ENCODE results near the gene YIPF7.

- TF ChIP-seq, protein P1, sequence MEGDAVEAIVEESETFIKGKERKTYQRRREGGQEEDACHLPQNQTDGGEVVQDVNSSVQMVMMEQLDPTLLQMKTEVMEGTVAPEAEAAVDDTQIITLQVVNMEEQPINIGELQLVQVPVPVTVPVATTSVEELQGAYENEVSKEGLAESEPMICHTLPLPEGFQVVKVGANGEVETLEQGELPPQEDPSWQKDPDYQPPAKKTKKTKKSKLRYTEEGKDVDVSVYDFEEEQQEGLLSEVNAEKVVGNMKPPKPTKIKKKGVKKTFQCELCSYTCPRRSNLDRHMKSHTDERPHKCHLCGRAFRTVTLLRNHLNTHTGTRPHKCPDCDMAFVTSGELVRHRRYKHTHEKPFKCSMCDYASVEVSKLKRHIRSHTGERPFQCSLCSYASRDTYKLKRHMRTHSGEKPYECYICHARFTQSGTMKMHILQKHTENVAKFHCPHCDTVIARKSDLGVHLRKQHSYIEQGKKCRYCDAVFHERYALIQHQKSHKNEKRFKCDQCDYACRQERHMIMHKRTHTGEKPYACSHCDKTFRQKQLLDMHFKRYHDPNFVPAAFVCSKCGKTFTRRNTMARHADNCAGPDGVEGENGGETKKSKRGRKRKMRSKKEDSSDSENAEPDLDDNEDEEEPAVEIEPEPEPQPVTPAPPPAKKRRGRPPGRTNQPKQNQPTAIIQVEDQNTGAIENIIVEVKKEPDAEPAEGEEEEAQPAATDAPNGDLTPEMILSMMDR (IDR thresholded peaks at IDR 0.05) = no peak
- TF ChIP-seq POLR2AphosphoS5 (IDR thresholded peaks at IDR 0.05) (no peak), POLR2A (IDR thresholded peaks at IDR 0.05) (no peak), EP300 (IDR thresholded peaks at IDR 0.05) (no peak)
These were observed 10.7 kb upstream of the YIPF7 start for GRCh38 chr4:44661940-44662622.
